NCI-H2081 (cell line): Measurements from ENCODE around the gene PRKCE.

ENCODE experiments used
- DNase-seq, 2 experiments: peaks; one replicate each; lab custom pipeline; 2025; lab: John Stamatoyannopoulos, UW

PRKCE gene

GRCh38 chr2:45631955-45632354 lies 19.5 kb upstream of the PRKCE start:
- DNase-seq, result no peak

GRCh38 chr2:45634223-45634622 lies 17.3 kb upstream of the PRKCE start:
- DNase-seq, result no peak

- DNase-seq, result no peak
Observed at GRCh38 chr2:45636008-45636407, 15.5 kb upstream of the PRKCE start.

GRCh38 chr2:45637440-45637839 lies 14.0 kb upstream of the PRKCE start:
- DNase-seq, result no peak

GRCh38 chr2:45640576-45640975 lies 10.9 kb upstream of the PRKCE start:
- DNase-seq, result no peak

- no peak for DNase-seq
Observed at GRCh38 chr2:45643095-45643494, 8.4 kb upstream of the PRKCE start.

GRCh38 chr2:45643543-45644542 lies 7.6 kb upstream of the PRKCE start:
- DNase-seq, result peak; percentile 57 to 61

- no peak for DNase-seq
Observed at GRCh38 chr2:45646289-45646688, 5.2 kb upstream of the PRKCE start.

GRCh38 chr2:45647356-45647755 lies 4.1 kb upstream of the PRKCE start:
- DNase-seq, result no peak

GRCh38 chr2:45647986-45648520 lies 3.4 kb upstream of the PRKCE start:
- DNase-seq, result no peak

- no peak for DNase-seq
Observed at GRCh38 chr2:45648636-45649035, 2.8 kb upstream of the PRKCE start.

GRCh38 chr2:45649462-45649857 lies 2.0 kb upstream of the PRKCE start:
- no peak for DNase-seq

GRCh38 chr2:45649858-45650811 lies 1.3 kb upstream of the PRKCE start:
- DNase-seq, result no peak

- peak; percentile 66 to 79 for DNase-seq
Observed at GRCh38 chr2:45650851-45651414, 542 bp upstream of the PRKCE start.

- DNase-seq, result no peak
Observed at GRCh38 chr2:45652090-45653031, 886 bp downstream of the PRKCE start.

- no peak for DNase-seq
Observed at GRCh38 chr2:45653122-45653913, 1.8 kb downstream of the PRKCE start.

- DNase-seq, result no peak
Observed at GRCh38 chr2:45654250-45654649, 2.8 kb downstream of the PRKCE start.

GRCh38 chr2:45661828-45662227 lies 10.4 kb downstream of the PRKCE start:
- no peak for DNase-seq

GRCh38 chr2:45664635-45665261 lies 13.3 kb downstream of the PRKCE start:
- DNase-seq, result no peak

GRCh38 chr2:45668509-45668908 lies 17.0 kb downstream of the PRKCE start:
- no peak for DNase-seq
